HG02763 (cell line): Measurements from ENCODE around the gene ITGB1BP1.

Source experiments
- ATAC-seq: cut with Tn5 transposase; IDR thresholded peaks from one replicate; pipeline ENCODE4 v1.9.1; 2021; ENCODE audit warnings: mild to moderate bottlenecking, moderate library complexity; ENCODE audit not compliant: unreplicated experiment

Gene ITGB1BP1, protein sequence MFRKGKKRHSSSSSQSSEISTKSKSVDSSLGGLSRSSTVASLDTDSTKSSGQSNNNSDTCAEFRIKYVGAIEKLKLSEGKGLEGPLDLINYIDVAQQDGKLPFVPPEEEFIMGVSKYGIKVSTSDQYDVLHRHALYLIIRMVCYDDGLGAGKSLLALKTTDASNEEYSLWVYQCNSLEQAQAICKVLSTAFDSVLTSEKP

DNA sequence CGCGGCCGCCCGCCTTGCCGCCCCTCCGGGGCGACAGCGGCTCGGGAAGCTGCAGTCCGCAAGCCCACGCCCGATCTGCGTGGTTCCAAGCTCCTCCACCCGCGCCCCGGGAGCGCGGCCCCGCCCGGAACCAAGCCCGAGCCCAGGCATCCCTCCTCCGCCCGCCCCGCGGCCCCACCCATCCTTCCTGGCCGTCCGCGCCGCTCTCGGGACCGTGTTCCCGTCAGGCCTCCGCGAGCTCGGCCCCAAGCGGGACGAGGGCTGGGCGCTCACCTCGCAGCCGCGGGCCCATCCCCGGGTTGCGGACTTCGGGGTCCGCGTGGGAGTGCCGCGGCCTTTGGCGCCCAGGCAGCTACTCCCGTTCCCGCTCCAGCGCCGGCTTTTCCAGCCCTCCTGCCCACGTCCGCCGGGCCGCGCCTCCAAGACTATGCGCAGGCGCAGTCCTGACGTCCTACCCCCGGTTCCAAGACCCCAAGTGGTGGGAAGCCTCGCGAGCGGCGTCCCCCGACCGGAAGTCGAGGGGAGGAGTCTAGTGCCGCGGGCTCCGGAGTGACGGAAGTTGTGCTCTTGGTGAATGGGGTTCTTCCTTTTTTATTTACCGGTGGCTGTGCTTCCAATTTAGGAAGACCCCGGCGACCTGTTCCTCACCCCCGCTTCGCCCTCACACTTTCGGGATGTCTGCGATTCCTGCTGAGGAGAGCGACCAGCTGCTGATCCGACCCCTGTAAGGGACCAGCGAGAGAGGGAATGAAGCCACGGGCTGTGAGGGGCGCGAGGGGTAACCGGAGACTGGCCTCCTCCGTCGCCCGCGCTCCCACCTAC, at the start of gene ITGB1BP1, which contains the start of gene CPSF3:
ITGB1BP1 (minus strand) TSS at position 429 of the 822 bp plus-strand sequence. CDS start 4,831 bp downstream, outside the sequence.
CPSF3 (plus strand) TSS at position 555 of the 822 bp plus-strand sequence; CDS start at position 675, 120 bp downstream.
- peak; percentile 80 for ATAC-seq

DNA sequence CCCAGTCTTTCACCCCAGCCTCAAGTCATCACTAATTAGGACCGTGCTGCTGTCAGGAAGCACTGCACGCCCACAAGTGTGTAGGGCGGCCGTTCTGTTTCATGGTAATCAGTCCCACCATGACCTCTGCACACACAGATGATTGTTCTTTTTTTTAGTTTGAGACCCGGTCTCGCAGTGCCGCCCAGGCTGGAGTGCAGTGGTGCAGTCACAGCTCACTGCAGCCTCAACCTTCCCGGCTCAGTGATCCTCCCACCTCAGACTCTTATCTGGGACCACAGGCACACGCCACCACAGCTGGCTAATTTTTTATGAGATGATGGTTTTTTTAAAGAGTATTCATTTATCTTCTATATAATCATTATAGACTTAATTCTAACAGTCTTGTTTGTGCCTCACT, 49.2 kb upstream of the ITGB1BP1 start:
- ATAC-seq = no peak

DNA sequence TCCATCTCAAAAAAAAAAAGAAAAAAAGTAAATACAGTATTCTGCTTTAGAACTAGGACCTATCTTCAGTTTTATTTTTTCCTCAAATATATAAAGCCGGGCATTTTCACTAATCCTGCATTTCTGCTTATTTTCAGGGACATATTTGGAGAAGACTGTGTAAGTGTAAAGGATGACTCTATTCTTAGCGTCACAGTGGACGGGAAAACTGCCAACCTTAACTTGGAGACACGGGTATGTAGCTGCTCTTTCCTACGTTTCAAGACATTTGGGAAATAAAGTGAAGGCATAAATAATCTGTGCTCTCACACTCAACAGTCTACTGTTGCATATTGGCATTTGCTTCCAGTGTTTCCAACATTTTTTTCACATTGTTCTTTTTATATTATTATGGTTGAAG, 47.9 kb upstream of the ITGB1BP1 start:
- no peak for ATAC-seq

DNA sequence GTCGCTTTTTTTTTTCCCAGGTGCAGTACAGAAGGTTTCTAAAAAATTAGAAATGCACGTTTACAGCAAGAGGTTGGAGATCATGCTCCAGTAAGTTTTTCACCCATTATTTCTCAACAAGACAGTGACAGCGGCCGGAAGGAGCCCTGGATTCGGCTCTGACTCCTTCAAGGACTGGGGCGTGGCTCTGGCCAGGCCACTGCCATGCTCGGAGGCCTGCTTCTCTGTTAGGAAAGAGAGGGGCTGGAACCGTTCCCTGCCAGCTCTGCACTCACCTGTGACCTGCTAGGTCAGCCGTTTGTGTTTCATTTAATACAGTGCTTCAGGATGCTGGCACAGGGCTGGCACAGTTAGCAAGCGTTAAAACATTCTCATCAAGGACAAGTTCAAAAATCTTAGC, 44.4 kb upstream of the ITGB1BP1 start:
- ATAC-seq = no peak

DNA sequence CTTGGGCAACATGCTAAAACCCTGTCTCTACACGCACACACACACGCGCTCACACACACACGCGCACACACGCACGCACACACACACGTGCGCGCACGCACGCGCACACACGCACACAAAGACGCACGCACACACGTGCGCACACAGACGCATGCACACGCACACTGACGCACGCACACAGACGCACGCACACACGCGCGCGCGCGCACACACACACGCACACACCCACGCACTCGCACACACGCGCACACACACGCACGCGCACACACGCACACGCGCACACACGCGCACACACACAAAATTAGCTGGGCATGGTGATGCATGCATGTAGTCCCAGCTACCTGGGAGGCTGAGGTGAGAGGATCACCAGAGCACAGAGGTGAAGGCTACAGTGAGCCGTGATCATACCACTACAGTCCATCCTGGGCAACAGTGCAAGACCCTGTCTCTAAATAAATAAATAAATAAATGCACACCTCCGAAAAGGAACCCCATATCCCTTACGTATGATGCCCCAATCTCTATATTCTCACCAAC, 42.9 kb upstream of the ITGB1BP1 start:
- ATAC-seq = no peak

DNA sequence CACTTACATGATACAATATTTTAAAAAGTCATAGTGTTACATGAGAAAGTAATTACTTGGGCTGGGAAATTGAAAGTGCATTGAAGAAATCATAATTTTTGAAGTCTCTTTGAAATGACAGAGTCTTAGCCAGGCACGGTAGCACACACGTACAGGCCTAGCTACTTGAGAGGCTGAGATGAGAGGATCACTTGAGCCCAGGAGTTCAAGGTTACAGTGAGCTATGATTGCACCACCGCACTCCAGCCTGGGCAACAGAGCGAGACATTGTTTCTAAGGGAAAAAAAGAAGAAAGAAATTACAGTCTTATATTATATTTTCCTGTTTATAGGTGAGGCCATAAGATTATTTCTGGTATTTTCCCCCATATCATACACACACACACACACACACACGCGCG, 41.8 kb upstream of the ITGB1BP1 start:
- no peak for ATAC-seq

DNA sequence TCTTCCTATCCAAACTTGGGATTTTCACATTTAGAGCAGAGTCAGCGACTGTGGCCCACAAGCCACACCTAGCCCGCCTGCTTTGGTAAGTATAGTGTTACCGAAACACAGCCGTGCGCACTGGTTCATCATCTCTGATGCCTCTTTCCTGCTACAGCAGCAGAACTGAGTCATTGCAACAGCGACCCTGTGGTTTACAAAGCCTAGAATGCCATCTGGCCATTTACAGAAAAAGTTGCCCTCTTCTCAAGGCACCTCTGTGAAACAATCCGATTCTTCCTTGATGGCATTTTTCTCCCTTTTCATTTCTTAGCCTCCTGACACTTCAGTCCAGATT, 40.3 kb upstream of the ITGB1BP1 start:
- ATAC-seq = no peak

DNA sequence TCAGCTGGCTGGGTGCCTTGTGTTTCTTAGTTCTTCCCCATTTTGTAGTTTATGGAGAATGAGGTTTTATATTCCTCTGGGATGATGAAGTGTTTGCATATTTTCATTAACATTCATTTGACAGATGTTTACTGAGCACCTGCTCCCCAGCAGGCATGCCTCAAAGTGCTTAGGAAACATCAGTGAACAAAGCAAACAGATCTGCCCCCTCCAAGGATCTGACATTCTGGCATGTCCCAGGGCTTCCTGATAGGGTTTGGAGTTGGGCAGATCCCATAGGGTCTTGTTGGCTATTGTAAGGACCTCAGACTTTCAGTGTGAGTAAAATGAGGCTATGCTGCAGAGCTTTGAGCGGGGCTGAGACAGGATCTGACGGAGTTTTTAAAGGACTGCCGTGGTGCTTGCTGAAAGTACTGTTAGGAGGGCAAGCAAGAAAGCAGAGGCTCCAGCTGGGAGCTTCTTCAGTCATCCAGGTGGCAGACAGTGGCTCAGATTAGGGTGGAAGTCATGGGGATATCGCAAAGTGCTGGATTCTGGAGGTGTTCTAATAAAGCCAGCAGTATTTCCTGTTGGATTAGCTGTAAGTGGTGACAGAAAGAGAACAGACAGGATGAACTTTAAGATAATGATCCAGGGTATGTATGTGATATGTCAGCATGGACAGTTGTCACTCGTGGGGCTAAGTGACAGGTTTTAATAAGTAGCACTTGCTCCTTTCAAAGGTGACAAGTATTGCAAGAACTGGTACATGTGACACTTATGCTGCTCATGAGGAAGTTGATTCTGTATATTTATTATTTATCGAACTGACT, 39.8 kb upstream of the ITGB1BP1 start:
- ATAC-seq = no peak

DNA sequence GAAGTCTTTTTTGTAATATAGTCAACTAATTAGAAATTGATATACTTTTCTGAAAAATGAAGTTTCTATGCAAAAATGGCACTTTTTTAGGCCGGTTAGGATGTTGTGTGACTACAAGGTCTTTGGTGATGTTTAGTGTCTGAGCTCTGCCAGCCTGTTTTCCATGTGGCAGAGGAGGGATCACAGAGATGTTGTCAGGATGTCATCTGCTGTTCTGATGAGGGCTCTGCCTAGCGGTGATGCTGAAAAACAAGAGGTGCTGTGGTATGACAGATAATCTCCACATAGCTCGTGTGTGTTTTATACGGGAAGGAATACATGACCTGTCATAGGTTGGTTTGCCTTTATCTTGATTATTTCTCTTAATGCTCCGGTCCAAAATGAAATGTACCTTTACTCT, 39.0 kb upstream of the ITGB1BP1 start:
- no peak for ATAC-seq

DNA sequence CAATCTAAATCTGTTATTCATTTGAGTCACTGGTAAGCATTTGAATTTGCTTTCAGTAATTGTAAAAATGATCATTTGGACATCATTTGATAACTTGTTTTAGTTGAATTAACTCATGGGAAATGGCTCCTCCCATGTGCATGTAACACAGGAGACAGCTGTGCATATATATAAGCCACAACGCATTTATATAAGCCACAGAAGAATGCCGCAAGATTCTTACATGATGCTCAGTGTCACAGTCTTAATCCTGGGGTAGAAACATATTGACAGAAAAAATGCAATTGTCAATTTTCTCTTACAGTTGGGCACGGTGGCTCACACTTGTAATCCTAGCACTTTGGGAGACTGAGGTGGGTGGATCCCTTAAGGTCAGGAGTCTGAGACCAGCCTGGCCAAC, 37.8 kb upstream of the ITGB1BP1 start:
- ATAC-seq = no peak

DNA sequence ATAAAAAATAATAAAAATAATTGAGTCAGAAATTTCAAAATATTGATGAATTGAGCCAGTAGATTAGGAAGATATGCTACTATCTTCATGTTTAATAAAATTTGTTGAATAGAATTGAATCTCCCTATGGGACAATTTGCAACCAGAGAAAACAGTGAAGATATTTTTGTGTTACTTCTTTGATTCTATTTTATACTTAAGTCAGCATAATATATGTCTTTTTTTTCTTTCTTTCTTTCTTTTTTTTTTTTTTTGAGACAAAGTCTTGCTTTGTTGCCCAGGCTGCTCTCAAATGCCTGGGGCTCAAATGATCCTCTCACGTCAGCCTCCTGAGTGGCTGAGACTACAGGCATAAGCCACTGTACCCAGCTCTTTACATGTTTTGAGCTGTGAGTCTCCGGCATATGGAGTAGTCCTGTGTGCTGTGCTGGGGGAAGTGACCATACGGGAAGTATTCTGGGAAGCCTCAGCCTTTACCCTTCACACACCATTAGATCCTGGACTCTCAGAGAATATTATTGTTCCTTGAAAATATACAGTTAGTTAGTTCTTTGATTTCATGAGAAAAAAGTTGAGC, 37.2 kb upstream of the ITGB1BP1 start:
- no peak for ATAC-seq

DNA sequence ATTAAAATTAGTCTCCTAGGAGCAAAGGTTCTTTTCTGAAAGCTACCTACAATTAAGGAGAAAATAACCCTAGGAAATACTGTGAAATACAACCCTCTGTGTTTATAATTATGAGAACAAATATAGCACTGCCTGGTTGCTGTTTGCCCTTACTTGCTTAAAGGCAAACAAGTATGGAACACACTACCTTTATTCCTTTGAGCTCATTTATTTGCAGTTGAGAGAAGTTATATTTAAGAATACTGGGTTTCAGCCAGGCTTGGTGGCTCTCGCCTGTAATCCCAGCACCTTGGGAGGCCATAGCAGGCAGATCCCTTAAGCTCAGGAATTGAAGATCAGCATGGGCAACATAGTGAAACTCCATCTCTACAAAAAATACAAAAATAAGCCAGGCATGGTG, 27.9 kb upstream of the ITGB1BP1 start:
- ATAC-seq = no peak

DNA sequence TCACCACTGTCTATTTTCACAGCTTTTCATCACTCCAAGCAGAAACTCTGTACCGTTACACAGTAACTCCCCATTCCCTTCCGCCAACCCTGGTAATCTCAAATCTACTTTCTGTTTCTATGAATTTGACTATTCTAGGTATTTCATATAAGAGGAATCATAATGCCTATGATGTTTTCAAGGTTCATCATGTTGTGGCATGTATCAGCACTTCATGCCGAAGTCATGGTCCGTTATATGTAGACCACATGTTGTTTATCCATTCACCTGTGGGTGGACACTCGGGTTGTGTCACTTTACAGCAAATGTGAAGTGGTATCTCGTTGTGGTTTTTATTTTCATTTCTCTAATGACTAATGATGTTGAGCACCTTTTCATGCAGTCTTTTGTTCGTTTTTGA, 21.8 kb upstream of the ITGB1BP1 start:
- no peak for ATAC-seq

DNA sequence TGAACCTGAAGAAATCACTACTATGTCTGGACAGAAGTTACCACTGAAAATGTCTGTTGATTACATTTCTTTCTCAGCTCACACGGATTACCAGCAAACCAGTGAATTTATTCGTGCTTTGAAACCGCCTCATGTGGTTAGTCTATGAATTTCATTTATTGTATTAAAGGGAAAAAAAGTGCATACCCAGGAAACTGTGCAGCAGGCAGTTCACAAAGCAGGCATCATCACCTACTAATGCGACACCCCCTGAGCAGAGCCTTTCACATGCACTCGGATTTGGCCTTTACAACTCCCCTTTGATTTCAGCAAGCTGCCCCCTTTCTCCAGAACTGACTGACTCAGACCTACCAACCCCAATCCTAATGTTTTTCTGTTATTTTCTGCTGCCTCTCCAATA, 20.2 kb upstream of the ITGB1BP1 start:
- no peak for ATAC-seq

DNA sequence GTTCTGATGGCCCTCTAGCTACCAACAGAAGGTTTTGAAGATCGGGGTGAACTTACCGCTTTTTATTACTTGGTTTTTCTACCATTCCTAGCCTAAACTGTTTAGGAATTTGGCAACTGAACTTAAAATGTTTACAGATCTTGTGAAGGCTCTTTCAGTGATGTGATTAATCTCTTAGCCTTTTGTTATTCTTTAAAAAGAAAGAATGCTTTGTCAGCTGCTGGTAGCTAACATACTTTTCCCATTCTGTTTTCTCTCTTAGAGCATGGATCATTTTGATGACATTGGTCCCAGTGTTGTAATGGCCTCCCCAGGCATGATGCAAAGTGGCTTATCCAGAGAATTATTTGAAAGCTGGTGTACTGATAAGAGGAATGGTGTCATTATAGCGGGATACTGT, 18.2 kb upstream of the ITGB1BP1 start:
- ATAC-seq = no peak

DNA sequence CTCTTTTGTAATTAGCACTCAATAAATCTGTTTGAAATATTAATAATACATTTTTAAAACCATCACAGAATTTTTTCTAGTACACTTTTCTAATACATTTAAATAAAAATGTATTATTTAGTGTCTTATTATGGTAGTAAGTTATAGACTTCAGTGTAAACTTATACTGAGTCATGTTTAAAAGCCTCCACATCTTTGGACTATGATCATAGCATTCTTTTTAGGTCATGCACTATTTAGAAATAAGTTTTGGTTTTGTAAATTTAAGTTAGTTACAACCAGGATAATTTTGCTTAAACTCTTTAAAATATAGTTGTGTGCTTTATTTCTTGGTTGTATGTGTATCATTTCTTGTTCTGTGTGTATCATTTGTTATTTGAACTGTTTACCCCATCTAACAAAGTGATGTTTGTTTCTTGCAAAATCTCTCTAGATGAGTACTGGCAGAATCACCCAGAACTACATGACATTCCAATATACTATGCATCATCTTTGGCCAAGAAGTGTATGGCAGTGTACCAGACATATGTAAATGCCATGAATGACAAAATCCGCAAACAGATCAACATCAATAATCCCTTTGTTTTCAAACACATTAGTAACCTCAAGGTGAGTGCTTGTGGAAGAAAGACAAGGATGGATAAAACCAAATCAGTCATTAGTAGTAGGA, 16.9 kb upstream of the ITGB1BP1 start:
- ATAC-seq = no peak

DNA sequence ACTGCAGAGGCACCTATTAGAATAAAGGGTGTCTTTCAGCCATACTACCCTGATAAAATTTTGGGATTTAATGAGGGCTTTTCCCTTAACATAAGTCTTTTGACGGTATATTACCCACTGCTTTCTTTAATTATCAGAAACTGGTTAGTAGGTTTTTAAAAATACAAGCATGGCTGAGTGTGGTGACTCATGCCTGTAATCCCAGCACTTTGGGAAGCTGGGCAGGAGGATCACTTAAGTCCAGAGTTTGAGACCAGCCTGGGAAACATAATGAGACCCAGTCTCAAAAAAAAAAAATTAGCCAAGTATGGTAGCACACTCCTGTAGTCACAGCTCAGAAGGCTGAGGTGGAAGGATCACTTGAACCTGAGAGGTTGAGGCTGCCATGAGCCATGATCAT, 16.2 kb upstream of the ITGB1BP1 start:
- no peak for ATAC-seq

DNA sequence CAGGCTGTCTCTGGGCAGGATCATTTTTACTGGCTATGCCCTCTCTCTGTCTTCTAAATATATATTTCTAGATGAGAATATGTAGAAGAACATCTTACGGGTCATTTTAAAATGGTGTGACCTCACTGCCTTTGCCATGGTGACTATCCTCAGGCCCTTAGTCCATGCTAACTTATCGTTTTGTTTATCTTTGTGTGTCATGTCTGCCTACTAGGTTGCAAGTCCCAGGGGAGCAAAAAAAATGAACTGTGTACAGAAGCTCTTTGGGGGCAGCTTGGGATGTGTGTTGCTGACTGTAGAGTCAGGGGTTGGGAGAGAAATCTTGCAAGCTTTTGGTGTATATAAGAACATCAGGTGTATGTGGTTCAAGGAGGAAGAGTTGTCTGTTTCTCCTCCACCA, 11.2 kb upstream of the ITGB1BP1 start:
- no peak for ATAC-seq

DNA sequence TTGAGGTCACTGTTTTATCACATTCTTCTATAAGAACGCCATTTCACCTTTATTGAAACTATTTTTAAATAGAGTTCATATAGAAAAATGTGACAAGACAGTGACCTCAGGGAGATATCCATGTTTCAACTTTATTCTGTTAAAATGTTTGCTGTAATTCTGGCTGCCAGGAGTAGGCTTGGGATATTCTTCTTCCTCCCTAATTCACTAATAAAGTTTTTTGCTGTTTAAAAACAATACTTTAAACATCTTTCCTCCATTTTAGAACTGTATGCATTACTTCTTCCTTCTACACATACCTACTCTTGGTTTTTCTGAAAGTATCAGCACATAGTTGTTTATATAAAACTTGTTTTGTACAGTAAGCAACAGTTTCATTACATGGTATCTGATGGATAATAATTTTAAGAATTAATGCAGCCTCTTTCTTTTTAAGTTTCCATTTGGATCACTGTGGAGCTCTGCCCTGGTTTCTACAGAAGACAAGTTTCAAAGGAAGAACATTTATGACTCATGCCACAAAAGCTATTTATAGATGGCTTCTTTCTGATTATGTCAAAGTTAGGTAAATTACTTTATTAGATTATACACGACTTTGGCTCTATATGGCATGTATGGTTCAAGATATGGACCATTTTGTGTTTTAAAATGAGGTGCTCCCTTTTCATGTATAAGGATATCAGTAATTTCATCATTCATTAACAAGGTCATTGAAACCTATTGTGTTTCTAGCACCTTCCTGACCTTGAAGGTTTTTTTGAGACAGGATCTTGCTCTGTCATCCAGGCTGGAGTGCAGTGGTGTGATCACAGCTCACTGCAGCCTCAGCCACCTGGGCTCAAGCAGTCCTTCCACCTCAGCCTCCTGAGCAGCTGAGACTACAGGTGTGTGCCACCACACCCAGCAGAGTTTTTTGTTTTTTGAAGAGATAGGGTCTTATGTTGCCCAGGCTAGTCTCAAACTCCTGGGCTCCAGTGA, 7.3 kb upstream of the ITGB1BP1 start:
- no peak for ATAC-seq
